ENCODE measurements around the gene KCNT1. TPM values are rescaled to one million over a fixed set of nuclear protein-coding genes. Genes with fewer than 3 reads are reported as not detected.

Gene KCNT1
- polyA plus RNA-seq, 1 experiment = not detected

DNA sequence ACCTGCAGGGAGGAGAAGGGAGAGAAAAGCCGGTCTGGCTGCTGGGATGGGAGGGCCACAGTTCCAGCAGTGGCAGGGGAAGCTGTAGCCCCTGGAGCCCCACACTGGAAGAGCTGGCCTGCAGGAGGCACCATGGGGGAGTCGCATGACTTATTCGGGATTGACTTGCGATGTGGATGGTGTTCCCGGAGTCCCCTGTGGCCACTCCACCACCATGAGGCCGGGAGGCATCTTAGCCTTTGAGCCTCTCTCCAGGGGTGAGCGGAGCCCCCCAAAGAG is 92.0 kb downstream of the KCNT1 start:
- POLR2A ChIA-PET = no interaction called here
- TF ChIP-seq, protein P1, sequence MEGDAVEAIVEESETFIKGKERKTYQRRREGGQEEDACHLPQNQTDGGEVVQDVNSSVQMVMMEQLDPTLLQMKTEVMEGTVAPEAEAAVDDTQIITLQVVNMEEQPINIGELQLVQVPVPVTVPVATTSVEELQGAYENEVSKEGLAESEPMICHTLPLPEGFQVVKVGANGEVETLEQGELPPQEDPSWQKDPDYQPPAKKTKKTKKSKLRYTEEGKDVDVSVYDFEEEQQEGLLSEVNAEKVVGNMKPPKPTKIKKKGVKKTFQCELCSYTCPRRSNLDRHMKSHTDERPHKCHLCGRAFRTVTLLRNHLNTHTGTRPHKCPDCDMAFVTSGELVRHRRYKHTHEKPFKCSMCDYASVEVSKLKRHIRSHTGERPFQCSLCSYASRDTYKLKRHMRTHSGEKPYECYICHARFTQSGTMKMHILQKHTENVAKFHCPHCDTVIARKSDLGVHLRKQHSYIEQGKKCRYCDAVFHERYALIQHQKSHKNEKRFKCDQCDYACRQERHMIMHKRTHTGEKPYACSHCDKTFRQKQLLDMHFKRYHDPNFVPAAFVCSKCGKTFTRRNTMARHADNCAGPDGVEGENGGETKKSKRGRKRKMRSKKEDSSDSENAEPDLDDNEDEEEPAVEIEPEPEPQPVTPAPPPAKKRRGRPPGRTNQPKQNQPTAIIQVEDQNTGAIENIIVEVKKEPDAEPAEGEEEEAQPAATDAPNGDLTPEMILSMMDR (IDR thresholded peaks at IDR 0.05; ENCODE audit: low read depth, low read length) = no peak
- CTCF ChIA-PET = no interaction called here
- Histone ChIP-seq H3K27me3 (ENCODE audit: control insufficient read depth, insufficient read depth, low read length) (peaks cover 15% of the 10 kb centered on the region), H3K27ac (ENCODE audit: low read depth, low read length) (no peak overlapping the region), H3K4me3 (ENCODE audit: low read depth, low read length) (no peak overlapping the region), H3K9me3 (ENCODE audit: control insufficient read depth, insufficient read depth, low read length) (no peaks in the 10 kb centered on the region)
- no peak for DNase-seq (ENCODE audit: low read depth, low spot score)

DNA sequence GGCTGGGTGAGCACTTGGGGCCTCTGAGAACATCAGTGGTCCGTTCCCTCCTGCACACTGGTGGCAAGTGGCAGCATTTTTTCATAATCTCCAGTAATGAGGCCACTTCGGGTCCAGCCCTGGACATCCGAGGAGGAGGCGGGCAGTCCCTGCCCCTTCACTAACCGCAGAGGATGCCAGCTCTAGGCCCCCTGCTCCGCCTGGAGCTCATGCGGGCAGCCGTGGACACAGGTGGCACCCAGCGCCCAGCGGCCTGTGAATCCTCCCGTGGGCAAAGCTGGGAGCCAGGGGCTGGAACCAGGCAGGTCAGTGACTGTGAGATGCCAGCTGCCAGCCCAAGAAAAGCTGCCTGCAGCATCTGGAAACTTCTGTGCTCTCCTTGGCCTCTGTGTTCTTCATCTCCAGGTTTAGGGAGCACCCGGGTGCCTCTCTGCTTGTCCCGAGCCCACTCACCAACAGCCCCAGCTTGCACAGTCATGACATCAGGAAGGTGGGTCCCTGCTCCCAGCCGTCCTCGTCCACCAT is 92.4 kb downstream of the KCNT1 start:
- DNase-seq (ENCODE audit: low read depth, low spot score) = no peak
- Histone ChIP-seq H3K4me3 (ENCODE audit: low read depth, low read length) (no peak overlapping the region), H3K27ac (ENCODE audit: low read depth, low read length) (no peak overlapping the region), H3K27me3 (ENCODE audit: control insufficient read depth, insufficient read depth, low read length) (peaks cover 14% of the 10 kb centered on the region), H3K9me3 (ENCODE audit: control insufficient read depth, insufficient read depth, low read length) (no peaks in the 10 kb centered on the region)
- ChIA-PET CTCF (no interaction called here), POLR2A (no interaction called here)
- TF ChIP-seq, protein P1 (IDR thresholded peaks at IDR 0.05; ENCODE audit: low read depth, low read length) = no peak

DNA sequence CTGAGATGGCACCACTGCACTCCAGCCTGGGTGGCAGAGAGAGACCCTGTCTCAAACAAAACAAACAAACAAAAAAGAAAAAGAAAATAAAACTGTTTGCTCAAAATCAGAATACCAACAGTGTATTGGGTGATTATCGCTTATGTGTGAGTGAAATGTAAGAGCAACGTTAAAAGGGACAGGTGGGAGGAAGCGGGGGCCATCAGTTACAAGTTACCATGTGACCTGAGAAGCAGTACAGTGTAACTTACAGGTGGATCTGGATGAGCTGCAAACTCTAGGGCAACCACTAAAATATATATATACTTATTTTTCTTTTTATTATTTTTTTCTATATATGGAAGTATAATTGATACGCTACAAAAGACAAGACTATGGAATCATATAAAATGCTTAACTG is 93.4 kb downstream of the KCNT1 start:
- no peak for DNase-seq (ENCODE audit: low read depth, low spot score)
- H3K27ac ChIP-seq (ENCODE audit: low read depth, low read length) = no peak overlapping the region
- TF ChIP-seq, protein P1 (IDR thresholded peaks at IDR 0.05; ENCODE audit: low read depth, low read length) = no peak
- CTCF ChIA-PET = interaction anchor here (0.7 kb wide), 1 partner anchor 13 kb away, joined by 7 read pairs; no protein-coding TSS in a partner anchor
- H3K27me3 ChIP-seq (ENCODE audit: control insufficient read depth, insufficient read depth, low read length) = peaks cover 14% of the 10 kb centered on the region
- POLR2A ChIA-PET = no interaction called here
- H3K4me3 ChIP-seq (ENCODE audit: low read depth, low read length) = no peak overlapping the region
- H3K9me3 ChIP-seq (ENCODE audit: control insufficient read depth, insufficient read depth, low read length) = no peaks in the 10 kb centered on the region

DNA sequence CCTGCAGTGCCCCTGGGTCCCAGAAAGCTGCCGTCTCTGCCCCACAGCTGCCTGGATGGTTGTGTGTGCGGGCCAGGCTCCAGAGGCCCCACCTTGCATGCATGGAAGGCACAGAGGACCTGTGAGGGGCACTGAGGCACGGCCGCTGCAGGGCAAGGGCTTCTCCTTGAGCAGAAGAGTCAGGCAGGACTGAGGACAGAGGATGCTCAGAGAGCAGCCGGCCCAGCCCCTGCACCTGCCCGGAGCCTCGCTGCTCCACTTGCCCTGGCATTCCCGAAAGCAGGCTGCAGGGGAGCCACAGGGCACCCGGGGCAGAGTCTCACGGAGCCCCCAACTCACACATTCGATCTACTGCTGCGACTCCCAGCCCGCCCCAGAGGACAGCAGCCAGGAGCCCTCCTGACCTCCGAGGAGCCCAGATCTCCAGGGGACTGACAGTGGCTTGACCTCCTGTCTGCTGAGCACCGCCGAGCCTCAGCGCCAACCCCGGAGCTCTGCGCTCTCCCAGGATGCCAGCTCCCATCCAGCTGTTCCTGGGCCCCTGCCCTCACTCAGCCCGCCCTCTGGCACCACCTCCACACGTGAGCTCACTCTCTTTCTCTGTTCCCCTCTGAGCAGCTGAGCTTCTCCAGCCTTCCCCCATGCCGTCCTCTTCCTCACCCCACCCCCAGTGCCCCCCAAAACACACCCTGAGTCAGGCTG is 95.0 kb downstream of the KCNT1 start:
- peaks cover 10% of the 10 kb centered on the region for H3K27me3 ChIP-seq (ENCODE audit: control insufficient read depth, insufficient read depth, low read length)
- CTCF ChIA-PET = interaction anchor here (0.7 to 1.2 kb wide), 2 partner anchors 170 to 478 kb away, joined by 3 to 4 read pairs; no protein-coding TSS in a partner anchor

More for the DNA sequence above, 95.0 kb downstream of the KCNT1 start:
- TF ChIP-seq, protein P1 (IDR thresholded peaks at IDR 0.05; ENCODE audit: low read depth, low read length) = no peak
- POLR2A ChIA-PET = no interaction called here
- Histone ChIP-seq H3K4me3 (ENCODE audit: low read depth, low read length) (no peak overlapping the region), H3K27ac (ENCODE audit: low read depth, low read length) (no peak overlapping the region), H3K9me3 (ENCODE audit: control insufficient read depth, insufficient read depth, low read length) (no peaks in the 10 kb centered on the region)
- DNase-seq (ENCODE audit: low read depth, low spot score) = no peak

Data from AG04450 (cell line).